Adrenal gland (tissue), 5 donors: ENCODE data around the gene DNAH8.

ENCODE experiments used
- POLR2A ChIP-seq, 2 donors: fragments of 450-650 bp; IDR thresholded peaks; one replicate each; pipeline ENCODE4 v1.6.1; 2017; ENCODE audit warnings: antibody characterized with exemption in 2 of 2, mild to moderate bottlenecking in 2 of 2, moderate library complexity in 1 of 2
- TF ChIP-seq, protein P1 (sequence below), 6 experiments: fragments of 450-650 bp in 4 of 6; fragments of 200-600 bp in 2 of 6; sonication (generic) in 1 of 6; IDR thresholded peaks; 1 replicate in 5 of 6; 2 replicates in 1 of 6; pipeline versions ENCODE4 v1.5.1 to v1.8.0; 2016 to 2021; ENCODE audit warnings: antibody characterized with exemption in 6 of 6, mild to moderate bottlenecking in 2 of 6, moderate library complexity in 1 of 6
- donor health status: DM: no; HTN: no; CAD: no.

DNA sequence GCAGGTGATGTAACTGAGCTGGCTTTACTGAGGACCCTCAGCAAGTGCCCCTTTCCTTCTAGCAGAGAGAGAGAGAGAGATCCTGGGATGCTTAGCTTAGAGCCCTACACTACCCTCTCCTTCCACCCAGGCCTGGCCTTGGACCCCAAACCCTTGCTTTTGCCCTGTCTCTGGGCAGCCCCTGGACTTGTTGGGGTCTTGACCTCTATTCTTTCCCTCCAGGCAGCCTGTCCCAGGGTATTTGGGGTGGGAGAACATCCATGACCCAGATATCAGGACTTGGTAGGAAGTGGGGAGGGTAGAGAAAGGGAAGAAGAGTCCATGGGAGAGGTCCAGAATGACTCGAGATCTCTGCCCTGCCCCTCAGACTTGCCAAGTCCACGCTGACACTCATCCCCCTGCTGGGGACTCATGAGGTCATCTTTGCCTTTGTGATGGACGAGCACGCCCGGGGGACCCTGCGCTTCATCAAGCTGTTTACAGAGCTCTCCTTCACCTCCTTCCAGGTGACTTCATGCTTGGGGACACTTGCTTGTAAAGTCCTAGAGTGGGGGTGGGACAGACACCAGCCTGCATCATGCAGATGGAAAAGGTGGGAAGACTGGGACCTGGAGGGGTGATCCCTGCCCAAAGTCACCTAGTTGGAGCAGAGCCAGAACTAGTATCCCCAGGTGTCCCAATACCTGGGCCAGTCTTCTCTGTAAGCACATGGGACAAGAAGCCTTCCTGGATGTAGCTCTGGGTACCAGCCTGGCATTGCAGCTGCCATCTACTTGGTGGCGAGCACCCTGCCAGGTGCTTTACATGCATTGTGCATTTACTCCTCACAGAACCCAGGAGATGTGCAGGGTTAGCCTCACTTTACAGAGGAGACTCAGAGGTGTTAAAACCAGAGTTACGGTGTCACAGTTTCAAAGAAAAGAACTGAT is 364.4 kb downstream of the DNAH8 start:
- TF ChIP-seq, protein P1, sequence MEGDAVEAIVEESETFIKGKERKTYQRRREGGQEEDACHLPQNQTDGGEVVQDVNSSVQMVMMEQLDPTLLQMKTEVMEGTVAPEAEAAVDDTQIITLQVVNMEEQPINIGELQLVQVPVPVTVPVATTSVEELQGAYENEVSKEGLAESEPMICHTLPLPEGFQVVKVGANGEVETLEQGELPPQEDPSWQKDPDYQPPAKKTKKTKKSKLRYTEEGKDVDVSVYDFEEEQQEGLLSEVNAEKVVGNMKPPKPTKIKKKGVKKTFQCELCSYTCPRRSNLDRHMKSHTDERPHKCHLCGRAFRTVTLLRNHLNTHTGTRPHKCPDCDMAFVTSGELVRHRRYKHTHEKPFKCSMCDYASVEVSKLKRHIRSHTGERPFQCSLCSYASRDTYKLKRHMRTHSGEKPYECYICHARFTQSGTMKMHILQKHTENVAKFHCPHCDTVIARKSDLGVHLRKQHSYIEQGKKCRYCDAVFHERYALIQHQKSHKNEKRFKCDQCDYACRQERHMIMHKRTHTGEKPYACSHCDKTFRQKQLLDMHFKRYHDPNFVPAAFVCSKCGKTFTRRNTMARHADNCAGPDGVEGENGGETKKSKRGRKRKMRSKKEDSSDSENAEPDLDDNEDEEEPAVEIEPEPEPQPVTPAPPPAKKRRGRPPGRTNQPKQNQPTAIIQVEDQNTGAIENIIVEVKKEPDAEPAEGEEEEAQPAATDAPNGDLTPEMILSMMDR (IDR thresholded peaks at IDR 0.05) = no peak
- TF ChIP-seq POLR2A (IDR thresholded peaks at IDR 0.05) = no peak
